Pancreas (tissue), 10 donors: Measurements from ENCODE around the gene USP31. TPM values are rescaled to one million over a fixed set of nuclear protein-coding genes. Genes with fewer than 3 reads are reported as not detected.

ENCODE experiments used
- ATAC-seq, 4 donors: fragments of 200-7000 bp; cut with Tn5 transposase; one replicate each; pipeline versions ENCODE4 v1.8.0 to v1.9.1; 2020; ENCODE audit warnings: mild to moderate bottlenecking in 4 of 4, moderate library complexity in 4 of 4
- DNase-seq, 6 donors: peaks; one replicate each; pipeline ENCODE4 v3.0.0-alpha.2; 2020
- FAIRE-seq: peaks from 2 replicates; lab custom pipeline; 2012; peaks lifted over from hg19 to GRCh38; lab: Jason Lieb, UNC
- H3K27ac ChIP-seq, 4 donors: fragments of 200-600 bp; sonication (generic); 1 replicate in 3 of 4; 2 replicates in 1 of 4; pipeline versions ENCODE4 v1.5.0 to v1.8.0; 2020
- H3K27me3 ChIP-seq, 4 donors: fragments of 200-600 bp; one replicate each; pipeline ENCODE4 v1.8.0; 2021
- H3K36me3 ChIP-seq, 3 donors: fragments of 200-600 bp; sonication (generic) in 1 of 3; one replicate each; pipeline versions ENCODE4 v1.5.0 to v1.8.0; 2020 to 2021
- H3K4me1 ChIP-seq, 3 donors: fragments of 200-600 bp; one replicate each; pipeline ENCODE4 v1.8.0; 2021
- H3K4me3 ChIP-seq, 4 donors: fragments of 200-600 bp; sonication (generic) in 2 of 4; one replicate each; pipeline versions ENCODE4 v1.5.0 to v1.8.0; 2020 to 2021
- H3K9me3 ChIP-seq, 4 donors: fragments of 200-600 bp; one replicate each; pipeline ENCODE4 v1.8.0; 2021
- CTCF ChIP-seq, 4 donors: fragments of 200-600 bp; sonication (generic) in 3 of 4; IDR thresholded peaks; one replicate each; pipeline versions ENCODE4 v1.5.0 to v1.8.0; 2021; ENCODE audit warnings: antibody characterized with exemption in 4 of 4
- WGBS, 2 donors: extraction: QIAGEN DNeasy Blood & Tissue Kit; methylation state at CpG; one replicate each; pipeline ENCODE4 v1.1.7; 2013; 5-methylcytosine and 5-hydroxymethylcytosine counted together
- intact Hi-C, 3 donors: fragments of 100-400 bp; cut with DNase I; formaldehyde crosslinking; loops; one replicate each; pipeline versions ENCODE4 v1.11.1 to v1.14.2; 2022
- polyA plus RNA-seq, 2 donors: library from polyadenylated mRNA; stranded (reverse); fragments of 200-250 nt; gene quantifications; one replicate each; pipeline ENCODE4 v1.2.3, GENCODE V29; 2013
- total RNA-seq, 6 donors: library from RNA; stranded (reverse); fragmentation: NEBNext Ultra II Directional in 4 of 6; extraction: Animal tissue kit (Norgen Biotek cat#: 25700) in 4 of 6; gene quantifications; one replicate each; pipeline versions ENCODE4 v1.2.1 to v1.2.4, GENCODE V29; 2021 to 2023
- donor health status: healthy with polysubstance abuse.
- donor health status: DM: no; HTN: no; CAD: no; lungs with moderate emphysema.
- donor health status: DM: no; HTN: no; CAD: no.
- donor health status: control.
- donor health status: control.
- donor health status: Bipolar disorder and iron deficiency.
- donor health status: DM: yes; HTN: yes; CAD: no.
- donor health status: DM: no; HTN: no; CAD: no.
- donor health status: DM: no; HTN: no; CAD: no.
- donor health status: DM: yes; HTN: yes; CAD: no.

USP31 gene
- total and polyA plus RNA-seq, 8 donors = 1.9 to 10.0 (median 5.5) TPM

DNA sequence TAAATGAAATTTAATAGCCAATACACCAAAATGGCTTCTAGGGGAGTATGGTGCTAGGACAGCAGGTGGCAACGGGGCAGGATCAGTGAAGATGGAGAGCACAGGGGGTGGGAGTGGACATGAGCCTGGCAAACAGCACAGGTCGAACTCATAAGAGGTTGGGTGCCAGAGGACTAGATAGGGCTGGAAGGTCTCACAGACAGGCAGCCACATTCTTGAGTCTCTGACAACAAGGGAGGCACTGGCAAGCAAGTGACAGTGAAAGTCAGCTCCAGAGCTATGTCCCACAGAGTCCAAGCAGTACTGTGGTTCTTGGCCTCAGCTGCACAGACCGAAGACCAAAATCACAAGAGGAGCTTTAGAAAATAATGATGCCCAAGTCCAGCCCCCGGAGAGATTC is 61.2 kb downstream of the USP31 start:
- no peak for DNase-seq
- no peak overlapping the region for H3K27ac ChIP-seq
- no peaks in the 10 kb centered on the region for H3K27me3 ChIP-seq
- FAIRE-seq = no peak
- H3K4me1 ChIP-seq = no peaks in the 10 kb centered on the region
- no peak for TF ChIP-seq CTCF (IDR thresholded peaks at IDR 0.05)
- H3K9me3 ChIP-seq = no peaks in the 10 kb centered on the region
- no peak for ATAC-seq
- no peak overlapping the region for H3K4me3 ChIP-seq
- WGBS, 2 donors = 90 to 91% methylated on average over 4 of the region's 4 CpGs
- peaks cover 0 to 14% (median 0%) of the 10 kb centered on the region in 3 donors for H3K36me3 ChIP-seq
- intact Hi-C loops = no loop called here

- Histone ChIP-seq H3K27me3 (no peaks in the 10 kb centered on the region), H3K27ac (no peak overlapping the region), H3K4me3 (no peak overlapping the region), H3K4me1 (no peaks in the 10 kb centered on the region), H3K36me3 (peaks cover 0 to 14% (median 0%) of the 10 kb centered on the region in 3 donors), H3K9me3 (no peaks in the 10 kb centered on the region)
- FAIRE-seq (no peak), DNase-seq (no peak), ATAC-seq (no peak)
- no peak for TF ChIP-seq CTCF (IDR thresholded peaks at IDR 0.05)
- intact Hi-C loops = no loop called here
- 87 to 90% methylated on average over 3 of the region's 3 CpGs for WGBS, 2 donors
Measured at GRCh38 chr16:23085949-23086348, 63.3 kb downstream of the USP31 start.

GRCh38 chr16:23082161-23082788 is 67.0 kb downstream of the USP31 start:
- intact Hi-C loops = no loop called here
- WGBS, 2 donors = 90 to 95% methylated on average over 9 of the region's 9 CpGs
- Histone ChIP-seq H3K4me3 (no peak overlapping the region), H3K27me3 (no peaks in the 10 kb centered on the region), H3K9me3 (no peaks in the 10 kb centered on the region), H3K36me3 (peaks cover 0 to 6% (median 0%) of the 10 kb centered on the region in 3 donors), H3K4me1 (no peaks in the 10 kb centered on the region), H3K27ac (no peak overlapping the region)
- no peak for DNase-seq
- FAIRE-seq = no peak
- no peak for ATAC-seq
- TF ChIP-seq CTCF (IDR thresholded peaks at IDR 0.05) = no peak

DNA sequence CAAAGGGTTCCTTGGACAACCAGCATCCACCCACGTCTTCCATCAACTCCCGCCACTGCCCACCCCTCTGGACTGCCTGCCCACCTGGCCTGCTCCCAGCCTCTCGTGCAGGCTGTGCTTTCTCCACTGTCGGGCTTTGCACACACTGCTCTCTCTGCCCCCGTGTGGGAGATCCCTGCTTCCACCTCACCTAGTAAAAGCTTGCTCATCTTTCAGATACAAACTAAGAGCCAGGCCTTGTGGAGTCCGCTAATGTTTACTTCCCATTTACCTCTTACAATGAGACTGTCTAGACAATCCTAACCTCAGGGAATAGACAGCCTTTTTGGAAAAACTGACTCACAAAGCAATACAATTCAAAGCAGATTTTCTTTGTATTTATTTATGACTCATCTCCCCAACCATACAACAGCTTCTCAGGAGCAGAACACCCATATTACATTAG is 67.6 kb downstream of the USP31 start:
- DNase-seq = no peak

More for the DNA sequence above, 67.6 kb downstream of the USP31 start:
- no peaks in the 10 kb centered on the region for H3K9me3 ChIP-seq
- FAIRE-seq = no peak
- ATAC-seq = no peak
- intact Hi-C loops = no loop called here
- H3K27me3 ChIP-seq = no peaks in the 10 kb centered on the region
- no peaks in the 10 kb centered on the region for H3K4me1 ChIP-seq
- no peak overlapping the region for H3K4me3 ChIP-seq
- peaks cover 0 to 6% (median 0%) of the 10 kb centered on the region in 3 donors for H3K36me3 ChIP-seq
- no peak for TF ChIP-seq CTCF (IDR thresholded peaks at IDR 0.05)
- H3K27ac ChIP-seq = no peak overlapping the region
- 84 to 89% methylated on average over 6 of the region's 6 CpGs for WGBS, 2 donors
